Activated CD4-positive, alpha-beta T cell treated with anti-CD3 and anti-CD28 coated beads, Interleukin-2, amount 50 U/mL, for 4 hours (primary cell): Measurements from ENCODE around the gene ODC1.

Experiments
- DNase-seq, 2 experiments: peaks; one replicate each; pipeline ENCODE4 v3.0.0-alpha.2; 2020

Gene ODC1

DNA sequence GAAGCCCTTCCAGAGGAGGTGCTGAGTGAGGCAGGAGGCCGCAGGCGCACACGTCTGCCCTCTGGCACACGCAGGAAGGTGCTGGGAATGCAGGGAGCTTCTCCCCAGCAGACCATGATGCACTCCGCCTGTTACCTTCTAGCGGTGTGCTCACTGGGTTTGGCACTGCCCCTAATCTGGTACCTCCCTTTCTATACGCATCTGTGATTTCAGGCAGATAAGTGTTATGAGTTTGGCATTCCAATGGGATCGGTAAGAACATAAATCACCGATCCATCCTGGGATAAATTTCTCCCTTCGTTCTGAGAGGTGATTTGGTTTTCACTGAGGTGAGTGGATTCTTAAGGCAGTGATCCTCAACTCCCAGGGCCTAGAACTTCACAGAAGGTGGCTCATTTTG lies 34.6 kb downstream of the ODC1 start:
- DNase-seq = no peak

DNA sequence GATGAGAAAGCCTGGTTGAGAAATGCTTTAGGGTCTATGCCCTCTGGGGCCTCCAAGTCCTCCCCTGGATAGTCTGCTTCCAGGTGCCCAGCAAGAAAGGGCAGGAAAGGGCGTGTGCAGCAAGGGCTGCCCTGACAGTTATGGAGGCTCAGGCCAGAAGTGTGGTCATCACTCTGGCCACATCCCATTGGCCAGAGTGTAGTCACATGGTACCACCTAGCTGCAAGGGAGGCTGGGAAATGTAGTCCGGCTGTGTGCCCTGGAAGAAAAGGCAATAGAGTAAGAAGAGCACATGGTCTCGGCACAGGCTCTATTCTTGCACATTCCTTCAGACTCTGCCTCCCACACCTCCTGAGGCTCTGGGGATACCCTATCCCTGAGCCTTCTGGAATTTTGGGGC lies 35.7 kb downstream of the ODC1 start:
- DNase-seq = no peak

DNA sequence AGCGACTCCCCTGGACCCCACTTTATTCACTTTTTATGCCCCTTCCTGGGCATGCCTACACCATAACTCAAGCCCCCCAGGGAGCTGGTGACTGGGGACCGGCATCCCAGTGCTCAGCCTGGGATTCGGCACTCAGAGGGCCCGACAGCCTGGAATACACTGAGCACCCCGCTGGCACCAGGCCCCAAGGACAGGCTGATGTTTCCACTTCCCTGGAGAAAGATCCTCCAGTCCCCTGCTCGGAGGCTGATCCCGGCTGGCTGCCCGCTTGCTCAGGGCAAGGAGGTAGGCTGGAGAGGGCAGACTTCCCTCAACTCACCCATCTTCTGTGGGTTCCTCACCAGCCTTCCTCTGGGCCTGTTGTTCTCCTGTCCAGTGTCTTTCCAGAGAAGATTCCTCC lies 36.6 kb downstream of the ODC1 start:
- no peak for DNase-seq

DNA sequence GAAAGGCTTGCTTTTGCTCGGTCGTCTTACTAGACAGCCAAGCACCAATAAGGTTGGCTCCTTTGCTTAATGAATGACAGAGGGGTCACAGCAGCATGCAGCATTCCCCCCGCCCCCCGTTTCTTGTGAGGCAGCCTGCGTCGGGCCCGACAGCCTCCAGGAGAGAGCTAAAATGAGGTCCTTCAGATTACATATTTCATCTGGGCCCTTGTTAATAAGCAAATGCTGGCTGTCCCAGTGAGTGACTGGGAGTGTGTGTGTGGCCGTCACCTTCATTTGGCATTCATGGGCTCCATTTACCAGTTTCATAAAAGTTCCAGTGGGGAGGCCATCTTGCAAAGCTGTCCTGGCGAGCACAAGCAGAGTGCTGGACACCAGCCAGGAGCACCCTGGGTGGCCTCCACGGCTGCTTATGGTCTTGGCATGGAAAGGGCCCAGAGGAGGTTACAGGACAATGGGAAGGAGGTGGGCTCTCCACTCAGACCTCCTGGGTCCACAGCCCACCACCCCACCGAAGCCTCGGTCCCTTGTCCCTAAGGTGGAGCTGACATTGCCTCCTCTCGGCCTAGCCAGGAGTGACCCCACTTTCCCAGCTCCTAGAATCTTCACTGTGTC lies 37.2 kb downstream of the ODC1 start:
- no peak for DNase-seq

DNA sequence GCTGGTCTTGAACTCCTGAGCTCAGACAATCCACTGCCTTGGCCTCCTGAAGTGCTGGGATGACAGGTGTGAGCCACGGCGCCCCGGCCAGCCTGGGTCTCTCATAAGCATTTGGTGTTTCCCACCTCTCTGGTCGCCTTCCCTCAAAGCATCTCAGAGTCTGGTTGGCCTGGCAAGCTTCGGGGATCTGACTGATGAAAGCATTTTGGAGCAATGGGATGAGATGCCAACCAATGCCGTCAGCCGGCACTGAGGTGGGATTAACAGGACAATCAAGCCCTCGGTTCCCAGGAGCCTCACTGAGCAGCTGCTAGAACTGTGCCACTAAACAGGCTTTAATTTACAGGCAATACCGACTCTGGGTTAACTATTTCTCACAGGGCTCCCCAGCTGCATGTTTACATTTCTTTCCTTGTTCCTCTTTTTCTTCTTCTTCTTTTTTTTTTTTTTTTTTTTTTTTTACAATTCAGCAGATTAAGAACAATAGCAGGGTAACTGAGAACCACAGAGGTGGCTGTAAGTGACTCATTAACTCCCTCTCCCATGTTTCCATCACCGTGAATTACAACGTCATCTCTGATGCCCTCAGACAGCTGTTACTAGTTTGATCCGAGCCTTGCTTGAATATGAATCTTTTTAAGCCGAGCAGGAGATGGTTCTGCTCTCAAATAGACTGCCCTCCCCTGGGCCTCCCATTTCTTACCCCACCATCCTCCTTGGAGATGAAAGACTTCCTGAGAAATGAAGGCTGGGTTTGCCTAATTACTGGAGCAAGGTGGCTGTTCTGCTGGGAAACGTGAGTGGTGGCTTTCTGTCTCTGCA lies 37.9 kb downstream of the ODC1 start:
- DNase-seq = no peak

DNA sequence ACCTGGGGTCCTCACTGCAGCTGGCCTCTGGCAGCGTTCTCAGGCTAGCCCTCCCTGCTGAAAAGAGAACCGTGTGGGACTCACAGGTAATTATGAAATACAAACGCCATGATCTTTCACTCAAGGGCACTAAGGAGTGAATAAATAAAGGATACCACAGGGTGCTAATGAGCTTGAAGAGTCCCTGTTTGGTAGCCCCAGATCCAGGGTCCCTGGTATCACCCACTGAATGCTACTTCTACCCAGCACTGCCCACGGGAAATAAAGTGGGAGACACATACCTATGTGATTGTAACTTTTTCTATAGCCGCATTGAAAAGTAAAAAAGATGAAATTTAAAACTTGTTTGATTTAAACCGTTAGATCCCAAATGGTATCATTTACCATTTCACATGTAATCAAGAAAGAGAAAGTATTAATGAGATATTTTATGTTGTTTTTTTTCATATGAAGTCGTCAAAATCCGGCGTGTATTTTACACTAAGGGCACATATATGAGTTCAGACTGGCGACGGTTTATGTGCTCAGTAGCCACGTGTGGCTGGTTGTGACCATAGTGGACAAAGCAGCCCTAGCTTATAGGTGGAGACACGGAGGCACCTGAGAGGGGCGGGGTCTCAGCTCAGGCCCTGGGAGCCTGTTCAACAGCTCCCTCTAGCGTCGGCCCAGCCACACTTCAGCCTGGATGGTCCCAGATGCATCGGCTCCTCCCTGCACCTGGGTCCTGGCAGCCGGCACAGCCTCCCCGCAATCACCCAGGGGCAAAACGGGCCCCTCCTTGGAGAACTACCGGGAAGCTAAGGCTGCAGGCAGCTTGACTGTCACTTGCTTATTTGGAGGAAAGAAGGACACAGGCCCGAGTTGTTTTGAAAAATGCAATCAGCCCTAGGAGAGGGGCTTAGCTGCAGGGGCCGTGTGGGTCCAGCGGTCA lies 39.2 kb downstream of the ODC1 start:
- peak; percentile 75 to 77 for DNase-seq

DNA sequence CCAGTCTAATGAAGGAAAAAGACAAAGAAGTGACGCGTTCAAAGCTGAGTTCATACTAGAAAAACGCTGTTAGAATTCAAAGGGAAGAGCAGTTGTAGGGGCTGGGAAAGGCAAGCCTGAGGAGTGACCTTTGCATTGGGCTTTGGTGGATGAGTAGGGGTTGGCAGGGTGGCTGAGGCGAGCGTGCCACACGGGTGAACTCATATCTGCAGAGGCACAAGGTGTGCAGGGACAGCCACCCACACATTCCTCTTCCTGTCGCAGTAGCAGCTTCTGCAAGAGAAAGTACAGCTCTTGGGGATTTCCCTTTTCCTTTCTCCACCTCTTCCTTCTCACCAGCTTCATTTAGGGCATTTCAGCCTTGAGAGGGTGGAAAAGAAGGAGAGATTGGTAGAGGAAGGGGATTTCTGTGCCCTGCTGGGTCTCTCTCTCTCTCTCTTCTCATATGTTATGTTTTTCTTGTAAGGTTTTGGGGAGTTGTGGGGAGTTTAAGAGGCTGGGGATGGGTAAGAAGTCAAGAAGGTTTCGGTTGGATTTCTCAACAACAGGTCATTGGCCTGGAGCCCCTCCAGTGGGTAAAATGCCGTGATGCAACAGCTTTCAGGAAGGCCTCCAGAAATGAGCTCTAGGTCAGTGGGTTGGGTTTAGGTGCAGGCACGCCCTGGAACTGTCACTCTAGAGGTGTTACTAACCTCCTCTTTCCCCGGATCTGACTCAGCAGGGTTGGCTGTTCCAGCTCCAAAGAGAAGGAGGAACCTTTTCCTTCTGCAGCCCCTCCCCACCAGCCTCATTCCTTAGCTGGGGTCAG lies 40.1 kb downstream of the ODC1 start:
- DNase-seq = peak; percentile 43 to 55

DNA sequence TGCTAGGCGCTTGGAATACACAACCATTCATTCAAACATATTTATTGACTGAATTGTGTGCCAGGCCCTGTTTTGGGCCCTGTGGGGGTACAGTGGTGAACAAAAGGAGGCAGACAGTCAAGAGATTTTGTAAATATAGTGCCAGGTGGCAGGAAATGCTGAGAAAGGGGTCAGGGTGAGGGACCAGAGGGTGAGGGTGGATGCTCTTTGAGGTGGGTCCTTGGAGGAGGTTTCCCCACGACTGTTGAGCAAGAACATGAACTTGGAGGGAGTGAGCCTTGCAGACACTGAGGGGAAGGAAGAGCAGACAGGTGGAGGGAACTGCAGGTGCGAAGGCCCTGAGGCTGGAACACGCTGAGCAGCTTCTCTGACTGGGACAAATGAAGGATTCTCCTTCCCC lies 40.7 kb downstream of the ODC1 start:
- DNase-seq = no peak

DNA sequence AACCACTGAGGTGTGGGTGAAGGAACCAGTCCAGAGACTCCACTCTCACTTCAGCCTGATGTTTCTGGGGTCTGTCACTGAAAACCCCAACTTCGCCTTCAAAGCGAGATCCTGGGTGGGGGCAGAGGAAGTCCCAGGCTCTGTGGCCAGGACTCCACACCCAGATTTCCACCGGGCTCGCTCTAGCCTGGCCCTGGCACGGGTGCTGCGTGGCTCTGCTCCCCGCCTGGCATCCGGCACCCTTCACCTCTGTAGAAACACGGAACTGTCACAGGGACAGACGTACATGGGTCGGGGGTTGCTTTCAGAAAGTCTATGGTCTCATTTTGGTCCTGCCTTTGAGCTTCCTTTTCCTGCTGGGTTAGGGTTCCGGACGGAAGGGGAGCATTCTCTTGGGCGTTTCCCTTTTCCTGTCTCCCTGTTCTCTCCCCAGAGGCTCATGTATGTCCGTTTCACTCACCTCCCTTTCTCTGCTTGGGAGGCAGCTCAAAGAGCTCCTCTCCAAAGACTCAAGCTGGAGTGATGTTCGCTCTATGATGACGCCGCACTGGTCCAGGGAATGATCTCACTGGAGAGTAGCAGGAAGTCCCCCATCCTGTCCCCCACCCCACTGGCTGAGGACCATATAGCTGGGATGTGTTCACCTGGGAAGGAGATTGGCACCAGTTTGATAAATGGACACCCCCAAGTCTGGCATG lies 41.5 kb downstream of the ODC1 start:
- DNase-seq = no peak

DNA sequence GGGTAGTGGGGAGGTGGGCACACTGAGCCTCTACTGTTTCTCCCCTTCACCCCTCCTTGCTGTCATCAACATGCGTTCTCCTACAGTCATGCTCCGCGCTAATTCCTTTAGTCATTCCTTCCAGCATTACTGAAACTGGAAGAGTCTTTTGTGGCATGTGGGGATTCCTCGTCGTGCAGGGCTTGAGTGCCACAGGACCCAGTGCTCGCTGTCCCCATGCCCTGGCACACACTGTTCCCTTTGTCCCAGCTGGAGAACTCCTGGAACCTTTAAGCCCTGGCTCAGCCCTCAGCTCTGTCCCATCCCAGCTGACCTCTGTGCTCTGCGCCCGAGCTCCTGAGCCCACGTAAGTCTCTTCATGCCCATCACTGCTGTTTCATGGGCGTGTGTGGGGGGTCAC lies 42.1 kb downstream of the ODC1 start:
- DNase-seq = no peak

DNA sequence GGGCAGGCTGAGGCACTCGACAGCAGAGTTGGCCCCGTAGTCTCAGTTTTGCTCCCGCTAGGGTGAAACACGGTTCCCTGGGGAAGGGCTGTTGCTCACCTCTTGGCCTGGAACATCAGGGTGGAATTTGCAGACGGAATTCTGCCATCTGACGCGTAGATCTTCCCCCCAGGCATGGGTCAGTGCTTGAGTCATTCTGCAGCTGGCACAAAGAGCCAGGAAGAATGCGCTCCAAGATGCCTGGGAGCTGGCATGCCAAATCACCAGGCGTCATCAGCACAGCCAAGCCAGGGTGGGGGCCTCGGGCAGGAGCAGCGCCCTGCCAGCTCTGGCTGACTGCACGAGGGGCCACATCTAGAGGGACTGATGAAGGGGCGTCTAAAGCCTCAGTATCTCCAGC lies 42.7 kb downstream of the ODC1 start:
- no peak for DNase-seq

DNA sequence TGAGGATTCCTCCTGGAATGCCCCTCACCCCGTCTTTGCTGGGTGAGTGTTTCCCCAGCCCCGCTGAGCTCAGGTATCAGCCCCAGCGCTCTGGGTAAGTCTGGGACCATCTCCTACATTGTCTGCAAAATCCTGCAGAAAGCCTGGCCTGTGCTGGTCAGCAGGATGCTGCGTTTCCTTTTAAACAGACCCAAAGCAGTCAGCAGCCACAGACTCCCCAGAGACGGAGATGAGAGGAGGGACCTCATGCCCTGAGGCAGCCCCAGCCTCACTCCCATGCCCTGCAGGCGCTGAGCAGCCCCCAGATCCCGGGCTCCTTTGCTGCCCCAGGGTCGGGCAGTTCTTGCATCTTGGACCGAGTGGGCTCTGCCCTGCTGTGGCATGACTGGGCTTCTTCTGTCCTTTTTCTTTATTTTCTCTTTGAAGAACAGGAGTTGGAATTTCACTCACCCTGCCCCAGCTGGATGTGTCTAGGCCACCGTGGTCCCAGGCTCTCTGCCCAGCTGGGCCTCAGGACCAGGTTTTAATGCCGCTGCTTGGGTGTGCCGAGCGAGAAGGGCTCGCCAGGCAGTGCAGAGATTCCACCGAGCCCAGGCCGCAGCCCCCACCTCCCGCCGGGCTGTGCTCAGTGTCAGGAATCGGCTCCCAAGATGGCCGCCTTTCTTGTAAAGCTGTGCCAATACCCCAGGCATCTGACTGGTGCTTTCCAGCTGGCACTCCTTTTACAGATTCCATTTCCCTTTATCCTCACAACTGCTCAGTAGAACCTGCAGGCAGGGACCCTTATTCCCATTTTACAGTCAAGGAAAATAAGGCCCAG lies 43.6 kb downstream of the ODC1 start:
- DNase-seq = no peak

DNA sequence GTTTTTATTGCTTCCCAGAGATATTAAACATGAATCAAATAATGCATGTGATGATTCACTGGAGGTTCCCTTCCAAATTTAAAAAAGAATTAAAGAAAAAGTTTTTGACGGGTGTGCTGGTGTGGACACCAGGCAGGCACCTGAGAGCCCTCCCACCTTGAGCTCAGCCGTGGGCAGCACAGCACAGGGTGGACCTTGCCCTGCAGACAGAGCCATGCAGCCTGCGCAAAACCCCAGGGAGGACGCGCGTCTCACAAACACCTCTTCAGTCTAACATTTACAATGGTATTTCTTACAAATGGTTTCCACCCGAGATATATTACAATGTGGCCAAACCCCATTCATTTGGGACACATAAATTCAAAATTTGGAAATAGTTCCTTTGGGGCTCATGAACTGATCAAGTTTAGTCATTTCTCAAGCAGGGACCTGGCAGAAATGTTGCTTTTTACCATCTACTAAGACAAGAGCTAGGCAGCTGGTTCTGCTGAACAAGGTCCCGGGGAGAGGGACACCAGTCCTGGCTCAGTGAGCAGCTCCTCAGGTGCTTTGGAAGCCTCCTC lies 45.4 kb downstream of the ODC1 start:
- DNase-seq = no peak

DNA sequence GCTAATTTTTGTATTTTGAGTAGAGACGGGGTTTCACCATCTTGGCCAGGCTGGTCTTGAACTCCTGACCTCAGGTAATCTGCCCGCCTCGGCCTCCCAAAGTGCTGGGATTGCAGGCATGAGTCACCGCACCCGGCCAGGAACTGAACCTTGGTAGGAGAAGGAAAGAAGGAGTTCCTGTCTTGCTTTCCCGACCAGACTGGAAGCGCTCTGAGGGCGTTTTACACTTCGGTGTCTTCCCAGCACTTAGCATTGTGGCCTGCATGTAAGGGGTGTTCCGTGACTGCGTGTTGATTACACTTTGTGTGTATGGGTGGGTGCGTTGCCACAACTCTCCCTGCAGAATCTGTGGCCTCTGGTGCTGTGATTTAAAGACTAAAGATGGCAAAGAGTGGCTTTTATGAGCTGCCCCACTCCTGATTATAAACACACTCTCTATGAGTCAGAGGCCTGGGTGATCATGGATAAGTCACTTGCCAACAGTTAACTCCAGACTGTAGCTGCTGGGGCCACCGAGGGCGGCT lies 46.0 kb downstream of the ODC1 start:
- no peak for DNase-seq

DNA sequence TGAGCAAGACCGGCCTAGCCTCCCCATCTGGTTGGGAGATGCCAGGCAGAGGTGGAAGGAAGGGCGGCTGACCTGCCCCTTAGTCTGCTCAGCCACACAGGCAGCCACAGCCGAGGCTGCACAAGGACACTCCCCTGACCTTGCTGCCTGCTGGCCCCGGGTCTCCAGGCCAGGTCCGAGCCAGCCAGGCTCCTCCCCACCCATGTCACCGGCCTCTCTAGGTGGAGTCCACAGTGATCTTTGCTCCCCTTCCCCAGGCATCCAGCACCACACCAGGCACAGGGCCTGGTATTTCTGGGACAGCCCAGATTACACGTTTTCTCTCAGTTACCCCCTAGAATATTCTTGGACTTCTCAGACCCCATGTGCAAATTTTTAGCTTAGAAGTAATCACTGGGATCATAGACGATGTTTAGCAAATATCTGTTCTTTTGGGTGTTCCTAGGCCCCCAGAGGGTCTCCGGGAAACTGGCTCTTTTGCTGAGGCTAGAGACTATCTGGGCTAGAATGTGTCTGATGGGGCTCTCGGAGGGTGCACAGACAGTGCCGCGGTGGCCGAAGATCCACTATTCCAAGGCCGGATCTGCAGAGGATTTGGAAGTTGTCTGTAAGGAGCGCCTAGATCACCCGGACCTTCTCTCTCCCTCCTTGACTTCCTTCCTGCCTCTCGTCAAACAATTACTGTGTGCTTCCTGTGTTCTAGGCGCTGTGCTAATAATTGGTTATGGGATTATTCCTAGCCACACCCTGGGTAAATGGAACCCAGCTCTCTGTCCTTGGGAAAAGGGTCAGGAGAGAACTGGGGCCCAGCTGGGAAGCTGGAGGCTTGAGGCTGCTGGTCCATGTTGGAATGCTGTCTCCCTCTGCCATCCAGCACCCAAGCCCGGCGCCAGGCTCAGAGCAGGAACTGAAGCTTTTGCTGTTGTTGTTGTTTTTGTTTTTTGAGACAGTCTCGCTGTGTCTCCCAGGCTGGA lies 46.9 kb downstream of the ODC1 start:
- no peak for DNase-seq

DNA sequence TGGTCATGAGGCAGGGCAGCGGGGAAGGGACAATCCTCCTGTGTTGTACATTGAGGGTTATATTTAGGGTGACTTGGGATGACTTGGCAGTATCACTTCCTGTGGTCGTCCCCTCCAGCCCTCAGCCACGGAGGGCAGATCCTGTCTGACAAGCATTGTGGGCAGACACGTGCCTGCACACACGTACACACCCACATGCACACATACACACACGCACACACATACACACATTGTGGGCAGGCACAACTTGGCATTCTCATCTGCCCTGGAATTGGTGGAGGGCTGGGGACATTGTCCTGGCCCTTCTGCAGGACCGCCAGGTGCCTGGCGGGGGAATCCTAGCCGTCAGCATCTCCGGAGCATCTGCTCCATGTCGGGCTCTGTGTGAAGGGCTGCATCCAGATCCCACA lies 47.6 kb downstream of the ODC1 start:
- no peak for DNase-seq

DNA sequence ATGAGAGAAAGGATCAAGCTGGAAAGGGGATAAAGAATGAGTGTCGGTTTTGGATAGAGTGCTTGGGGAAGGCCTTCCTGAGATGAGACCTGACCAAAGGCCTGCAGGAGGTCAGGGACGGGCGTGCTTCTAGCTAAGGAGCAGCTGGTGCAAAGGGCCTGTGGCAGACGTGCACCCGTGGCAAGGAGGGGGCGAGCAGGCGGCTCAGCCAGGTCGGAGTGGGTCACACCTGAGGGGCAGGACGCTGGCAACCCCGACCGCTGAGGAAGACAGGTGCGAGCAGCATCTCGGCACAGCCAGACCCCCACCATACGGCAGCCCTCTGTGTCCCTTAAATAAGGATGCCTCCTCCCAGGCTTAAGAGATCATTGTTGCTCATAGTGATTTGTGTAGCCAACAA lies 48.1 kb downstream of the ODC1 start:
- DNase-seq = no peak

DNA sequence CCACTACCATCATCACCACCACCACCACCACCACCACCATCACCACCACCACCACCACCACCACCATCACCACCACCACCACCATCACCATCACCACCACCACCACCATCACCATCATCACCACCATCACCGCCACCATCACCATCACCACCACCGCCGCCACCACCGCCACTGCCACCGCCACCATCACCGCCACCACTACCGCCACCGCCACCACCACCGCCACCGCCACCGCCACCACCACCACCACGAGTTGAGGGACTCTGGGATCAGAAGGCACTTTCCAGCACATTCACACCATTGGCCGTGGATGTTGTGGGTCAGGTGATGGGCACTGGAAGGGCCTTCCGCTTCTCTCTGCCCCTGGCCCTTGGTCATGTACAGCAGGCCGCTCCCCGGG lies 48.8 kb downstream of the ODC1 start:
- DNase-seq = no peak

DNA sequence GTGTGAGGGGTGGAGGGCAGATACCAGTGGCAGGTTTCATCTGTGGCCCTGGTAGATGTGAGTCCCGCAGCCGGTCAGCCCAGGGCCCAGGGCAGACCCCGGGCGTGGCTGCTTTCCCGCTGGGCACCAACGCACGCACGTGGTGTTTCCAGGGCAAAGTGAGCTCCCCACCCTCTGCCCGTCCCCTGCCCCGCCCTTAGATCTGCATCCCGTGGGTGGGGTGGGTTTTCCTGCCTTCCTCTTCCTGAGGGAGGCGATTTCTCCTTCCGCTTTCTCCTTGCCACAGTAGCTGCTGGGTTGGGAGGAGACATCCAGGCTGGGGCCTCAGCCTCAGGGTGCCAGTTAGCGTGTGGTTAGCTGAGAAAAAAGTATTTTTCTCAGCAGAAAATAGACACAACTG lies 49.6 kb downstream of the ODC1 start:
- DNase-seq = no peak
